SW 1271 (cell line): ENCODE results near the gene PAX1.

ENCODE experiments used
- DNase-seq, 2 experiments: peaks; one replicate each; lab custom pipeline; 2025; lab: John Stamatoyannopoulos, UW

The PAX1 gene

GRCh38 chr20:21739682-21740081 is 34.2 kb downstream of the PAX1 start:
- no peak for DNase-seq

- no peak for DNase-seq
Measured at GRCh38 chr20:21741266-21741665, 35.8 kb downstream of the PAX1 start.

- DNase-seq: no peak
Measured at GRCh38 chr20:21762646-21763045, 57.2 kb downstream of the PAX1 start.

DNA sequence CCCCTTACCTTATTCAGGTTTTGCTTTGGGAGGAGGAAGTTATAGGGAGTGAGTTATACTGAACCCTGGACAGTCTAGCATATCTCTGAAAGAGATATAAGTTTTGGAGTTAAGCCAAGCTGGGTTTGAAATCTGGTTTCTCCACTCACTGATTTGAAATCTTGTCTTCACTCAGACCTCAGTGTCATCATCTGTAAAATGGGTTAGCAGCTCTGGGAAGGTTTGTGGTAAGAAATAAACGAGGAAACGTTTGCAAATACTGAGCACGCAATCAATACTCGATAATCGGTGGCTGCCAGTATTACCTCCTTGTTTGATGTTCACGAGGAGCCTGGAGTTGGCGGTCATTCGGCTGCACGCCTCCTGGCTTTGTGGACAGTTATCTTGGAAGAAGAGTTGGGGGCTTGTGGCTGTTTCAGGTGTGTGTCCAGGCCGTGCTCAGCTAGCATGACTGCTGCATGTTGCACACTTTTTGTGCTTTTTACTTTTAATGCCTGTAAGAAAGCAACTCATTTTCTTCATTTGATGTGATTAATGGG is 61.8 kb downstream of the PAX1 start:
- DNase-seq: no peak

DNA sequence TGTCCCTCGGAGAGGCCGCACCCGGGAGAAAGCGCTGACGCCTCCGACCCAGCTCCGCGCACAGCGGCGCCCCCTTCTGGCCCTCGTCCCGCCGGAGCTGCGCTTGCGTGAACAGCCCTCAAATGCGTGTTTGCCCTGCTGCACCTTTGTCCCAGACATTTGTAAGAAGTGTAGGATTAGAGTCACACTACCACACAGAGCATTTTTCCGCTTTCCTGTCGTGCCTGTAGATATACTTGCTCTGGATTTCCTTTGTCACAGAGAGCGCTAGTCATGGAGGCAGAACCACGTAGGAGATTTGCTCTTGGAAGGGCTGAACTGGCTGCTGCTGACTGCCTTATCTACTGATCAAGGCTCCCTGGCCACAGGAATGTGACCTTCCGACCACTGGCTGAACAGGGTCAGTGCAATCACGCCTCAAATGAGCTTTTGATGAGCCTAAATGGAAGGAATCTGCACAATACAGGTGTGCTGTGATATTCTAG is 62.3 kb downstream of the PAX1 start:
- DNase-seq: no peak
